ENCODE measurements around the gene REV3L. TPM values are rescaled to one million over a fixed set of nuclear protein-coding genes. Genes with fewer than 3 reads are reported as not detected.

The REV3L gene
- total RNA-seq, 1 donor from 2014 or later = 38.0 TPM

- Mint-ChIP-seq H3K9me3 (ENCODE audit: low read depth) (peaks cover 7% of the 10 kb centered on the region), H3K4me1 (ENCODE audit: low read depth) (peaks cover 9% of the 10 kb centered on the region), H3K4me3 (ENCODE audit: unreplicated experiment) (no peak overlapping the region), H3K27ac (ENCODE audit: unreplicated experiment) (no peak overlapping the region), H3K36me3 (ENCODE audit: low read depth) (peaks cover 46% of the 10 kb centered on the region), H3K27me3 (ENCODE audit: low read depth) (no peaks in the 10 kb centered on the region)
- TF ChIP-seq, protein P1, sequence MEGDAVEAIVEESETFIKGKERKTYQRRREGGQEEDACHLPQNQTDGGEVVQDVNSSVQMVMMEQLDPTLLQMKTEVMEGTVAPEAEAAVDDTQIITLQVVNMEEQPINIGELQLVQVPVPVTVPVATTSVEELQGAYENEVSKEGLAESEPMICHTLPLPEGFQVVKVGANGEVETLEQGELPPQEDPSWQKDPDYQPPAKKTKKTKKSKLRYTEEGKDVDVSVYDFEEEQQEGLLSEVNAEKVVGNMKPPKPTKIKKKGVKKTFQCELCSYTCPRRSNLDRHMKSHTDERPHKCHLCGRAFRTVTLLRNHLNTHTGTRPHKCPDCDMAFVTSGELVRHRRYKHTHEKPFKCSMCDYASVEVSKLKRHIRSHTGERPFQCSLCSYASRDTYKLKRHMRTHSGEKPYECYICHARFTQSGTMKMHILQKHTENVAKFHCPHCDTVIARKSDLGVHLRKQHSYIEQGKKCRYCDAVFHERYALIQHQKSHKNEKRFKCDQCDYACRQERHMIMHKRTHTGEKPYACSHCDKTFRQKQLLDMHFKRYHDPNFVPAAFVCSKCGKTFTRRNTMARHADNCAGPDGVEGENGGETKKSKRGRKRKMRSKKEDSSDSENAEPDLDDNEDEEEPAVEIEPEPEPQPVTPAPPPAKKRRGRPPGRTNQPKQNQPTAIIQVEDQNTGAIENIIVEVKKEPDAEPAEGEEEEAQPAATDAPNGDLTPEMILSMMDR (IDR thresholded peaks at IDR 0.05) = no peak
- DNase-seq (ENCODE audit: low spot score) = no peak
These were observed 101.9 kb downstream of the REV3L start for GRCh38 chr6:111381123-111381522.

GRCh38 chr6:111379831-111380230, 103.2 kb downstream of the REV3L start:
- H3K27me3 Mint-ChIP-seq (ENCODE audit: low read depth) = no peaks in the 10 kb centered on the region
- no peak overlapping the region for H3K4me3 Mint-ChIP-seq (ENCODE audit: unreplicated experiment)
- peaks cover 7% of the 10 kb centered on the region for H3K4me1 Mint-ChIP-seq (ENCODE audit: low read depth)
- DNase-seq (ENCODE audit: low spot score) = no peak
- TF ChIP-seq, protein P1 (IDR thresholded peaks at IDR 0.05) = no peak
- H3K27ac Mint-ChIP-seq (ENCODE audit: unreplicated experiment) = no peak overlapping the region
- peaks cover 53% of the 10 kb centered on the region for H3K36me3 Mint-ChIP-seq (ENCODE audit: low read depth)
- peaks cover 6% of the 10 kb centered on the region for H3K9me3 Mint-ChIP-seq (ENCODE audit: low read depth)

- Mint-ChIP-seq H3K36me3 (ENCODE audit: low read depth) (peaks cover 51% of the 10 kb centered on the region), H3K9me3 (ENCODE audit: low read depth) (peaks cover 4% of the 10 kb centered on the region), H3K27ac (ENCODE audit: unreplicated experiment) (no peak overlapping the region), H3K4me1 (ENCODE audit: low read depth) (peaks cover 7% of the 10 kb centered on the region), H3K4me3 (ENCODE audit: unreplicated experiment) (no peak overlapping the region), H3K27me3 (ENCODE audit: low read depth) (no peaks in the 10 kb centered on the region)
- TF ChIP-seq, protein P1 (IDR thresholded peaks at IDR 0.05) = no peak
- DNase-seq (ENCODE audit: low spot score) = no peak
These were observed 103.7 kb downstream of the REV3L start for GRCh38 chr6:111379302-111379701.

DNA sequence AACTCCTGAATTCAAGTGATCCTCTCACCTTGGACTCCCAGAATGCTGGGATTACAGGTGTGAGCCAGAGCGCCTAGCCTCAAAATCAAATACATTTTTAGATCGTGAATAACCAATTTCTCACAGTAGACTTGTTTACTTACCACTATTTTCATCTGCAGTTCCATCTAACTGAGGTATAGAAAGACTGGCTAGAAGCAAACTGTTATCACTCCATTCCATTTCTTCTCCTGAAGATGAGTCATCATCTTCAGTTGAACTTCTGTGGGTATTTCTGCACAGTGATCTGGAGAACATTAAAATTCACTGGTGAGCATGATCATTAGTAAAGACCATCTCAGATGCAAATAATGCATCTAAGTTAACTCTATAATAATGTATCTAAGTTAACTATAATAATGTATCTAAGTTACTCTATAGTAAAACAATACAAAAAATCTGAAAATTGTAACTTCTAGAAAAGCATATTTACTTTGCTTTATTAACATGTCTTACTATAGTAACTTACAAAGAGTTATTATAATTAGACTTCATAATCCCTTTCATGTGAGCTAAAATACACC, 105.4 kb downstream of the REV3L start:
- Mint-ChIP-seq H3K27me3 (ENCODE audit: low read depth) (no peaks in the 10 kb centered on the region), H3K4me3 (ENCODE audit: unreplicated experiment) (no peak overlapping the region), H3K27ac (ENCODE audit: unreplicated experiment) (no peak overlapping the region), H3K36me3 (ENCODE audit: low read depth) (peaks cover 51% of the 10 kb centered on the region), H3K4me1 (ENCODE audit: low read depth) (peaks cover 6% of the 10 kb centered on the region), H3K9me3 (ENCODE audit: low read depth) (no peaks in the 10 kb centered on the region)
- TF ChIP-seq, protein P1 (IDR thresholded peaks at IDR 0.05) = no peak
- DNase-seq (ENCODE audit: low spot score) = no peak

DNA sequence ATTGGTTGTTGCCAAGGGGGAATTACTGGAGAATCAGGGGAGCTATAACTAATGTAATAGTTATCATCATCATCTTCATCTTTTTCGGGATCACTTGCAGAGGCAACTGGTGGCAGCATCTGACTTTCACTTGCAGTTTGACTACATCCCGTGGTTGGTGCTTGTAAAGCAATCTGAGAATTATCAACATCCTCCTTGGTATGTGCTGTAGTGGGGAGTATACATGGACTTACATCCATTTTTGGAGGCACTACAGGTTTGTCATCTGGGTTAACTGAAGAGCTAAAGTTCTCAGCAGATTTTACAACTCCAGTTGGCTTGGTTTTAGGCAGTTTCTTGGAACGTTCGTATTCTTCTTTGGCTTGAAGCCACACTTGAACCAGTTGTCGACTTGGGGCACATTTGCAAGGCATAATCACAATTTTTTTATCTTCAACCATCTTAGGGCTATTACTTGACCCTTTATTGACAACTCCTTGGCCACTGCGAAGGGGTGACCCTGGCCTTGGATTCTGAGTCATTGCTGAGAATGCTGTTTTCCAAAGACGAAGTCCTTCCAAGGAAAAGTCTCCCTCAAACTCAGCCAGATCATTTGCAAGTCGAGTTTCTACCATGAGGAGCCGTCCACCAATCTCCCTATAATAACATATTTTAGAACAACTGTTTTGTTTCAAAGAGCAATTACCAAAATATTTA, 115.5 kb downstream of the REV3L start:
- TF ChIP-seq, protein P1 (IDR thresholded peaks at IDR 0.05) = no peak
- H3K9me3 Mint-ChIP-seq (ENCODE audit: low read depth) = peaks cover 2% of the 10 kb centered on the region
- DNase-seq (ENCODE audit: low spot score) = no peak
- peaks cover 27% of the 10 kb centered on the region for H3K36me3 Mint-ChIP-seq (ENCODE audit: low read depth)
- no peaks in the 10 kb centered on the region for H3K27me3 Mint-ChIP-seq (ENCODE audit: low read depth)
- H3K27ac Mint-ChIP-seq (ENCODE audit: unreplicated experiment) = no peak overlapping the region
- no peak overlapping the region for H3K4me3 Mint-ChIP-seq (ENCODE audit: unreplicated experiment)
- H3K4me1 Mint-ChIP-seq (ENCODE audit: low read depth) = no peaks in the 10 kb centered on the region

Data from chondrocyte (in vitro differentiated cells).